ELR (cell line): Measurements from ENCODE around the gene TYMP.
A peak's percentile ranks its signal among the peaks of the same experiment; 100 is the strongest.

Source experiments
- DNase-seq: peaks from one replicate; pipeline ENCODE4 v3.0.0-alpha.2; 2015; ENCODE audit warnings: low read depth

Gene TYMP

DNA sequence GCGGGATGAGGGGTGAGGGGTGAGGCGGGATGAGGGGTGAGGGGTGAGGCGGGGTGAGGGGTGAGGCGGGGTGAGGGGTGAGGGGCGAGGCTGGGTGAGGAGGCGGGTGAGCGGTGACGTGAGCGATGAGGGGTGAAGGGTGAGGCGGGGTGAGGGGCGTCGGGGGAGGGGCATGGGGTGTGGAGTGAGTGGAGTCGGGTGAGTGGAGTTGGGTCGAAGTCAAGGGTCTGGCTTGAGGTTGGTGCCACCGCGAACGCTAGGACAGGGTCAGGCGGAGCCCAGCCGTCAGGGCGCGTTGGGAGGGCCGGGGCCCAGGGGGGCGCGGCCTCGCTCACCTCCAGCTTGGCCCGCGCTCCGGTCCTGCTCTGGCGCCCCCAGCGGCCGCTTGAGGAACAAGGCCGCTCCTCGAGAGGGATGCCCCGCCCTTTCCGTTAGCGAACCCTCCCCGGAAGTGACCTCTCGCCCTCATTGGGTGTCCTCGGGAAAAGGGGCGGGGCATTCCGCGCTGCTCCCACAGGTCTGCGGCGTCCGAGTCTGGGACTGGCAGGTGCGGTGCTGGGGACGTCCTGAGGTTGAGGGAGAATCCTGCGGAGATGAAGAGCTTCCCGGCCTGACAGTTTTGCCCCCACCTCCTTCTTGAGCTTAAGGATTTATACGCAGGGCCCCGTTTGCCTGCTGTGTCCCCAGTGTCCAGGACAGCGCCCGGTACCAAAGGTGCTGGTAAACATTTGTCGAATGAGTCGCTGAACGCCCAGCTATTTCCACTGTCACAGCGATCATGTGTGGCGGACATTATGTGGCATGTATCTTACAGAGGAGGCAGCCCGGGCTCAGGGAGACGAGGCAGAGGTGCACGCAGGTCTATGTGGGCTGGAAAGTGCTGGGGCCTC lies 33.0 kb upstream of the TYMP start, which contains the start of gene SYCE3:
Gene SYCE3 (minus strand): TSS at position 397 of the 890 bp plus-strand sequence. CDS start 6,514 bp downstream, outside the sequence.
- peak; percentile 96 for DNase-seq

DNA sequence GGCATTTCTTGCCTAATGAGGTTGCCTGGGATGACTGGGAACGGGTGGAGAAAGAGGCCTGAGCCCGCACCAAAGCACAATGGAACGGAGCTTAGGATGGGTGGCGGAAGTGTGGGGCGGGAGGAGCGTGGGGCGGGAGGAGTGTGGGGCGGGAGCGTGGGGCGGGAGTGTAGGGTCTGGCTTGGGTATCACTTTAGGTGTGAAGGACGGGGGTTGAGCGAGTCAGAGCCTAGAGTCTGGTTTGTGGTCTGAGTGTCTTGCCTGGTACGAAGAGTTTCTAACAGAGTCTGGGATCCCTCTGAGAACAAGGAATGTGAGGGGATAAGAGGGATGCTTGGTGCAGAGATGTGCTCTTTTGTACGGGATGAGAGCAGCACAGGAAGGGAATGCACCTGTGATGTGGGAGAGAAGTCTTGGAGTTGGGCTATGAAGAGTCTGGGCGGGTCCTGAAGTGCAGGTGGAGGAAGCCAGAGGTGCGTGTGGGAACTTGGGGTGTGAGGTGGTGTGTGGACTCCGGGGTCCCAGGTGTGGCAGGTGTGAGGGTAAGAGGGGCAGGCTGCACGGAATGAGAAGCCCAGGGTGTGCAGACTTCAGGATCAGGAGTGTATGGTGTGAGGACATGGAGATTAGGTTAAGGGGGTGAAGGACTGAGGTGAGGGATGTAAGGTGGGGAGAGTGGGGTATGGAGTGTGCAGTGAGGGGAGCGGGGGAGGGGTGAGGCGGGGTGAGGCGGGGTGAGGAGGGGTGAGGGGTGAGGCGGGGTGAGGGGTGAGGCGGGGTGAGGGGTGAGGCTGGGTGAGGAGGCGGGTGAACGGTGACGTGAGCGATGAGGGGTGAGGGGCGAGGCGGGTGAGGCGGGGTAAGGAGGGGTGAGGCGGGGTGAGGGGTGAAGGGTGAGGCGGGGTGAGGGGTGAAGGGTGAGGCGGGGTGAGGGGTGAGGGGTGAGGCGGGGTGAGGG lies 31.9 kb upstream of the TYMP start:
- no peak for DNase-seq

DNA sequence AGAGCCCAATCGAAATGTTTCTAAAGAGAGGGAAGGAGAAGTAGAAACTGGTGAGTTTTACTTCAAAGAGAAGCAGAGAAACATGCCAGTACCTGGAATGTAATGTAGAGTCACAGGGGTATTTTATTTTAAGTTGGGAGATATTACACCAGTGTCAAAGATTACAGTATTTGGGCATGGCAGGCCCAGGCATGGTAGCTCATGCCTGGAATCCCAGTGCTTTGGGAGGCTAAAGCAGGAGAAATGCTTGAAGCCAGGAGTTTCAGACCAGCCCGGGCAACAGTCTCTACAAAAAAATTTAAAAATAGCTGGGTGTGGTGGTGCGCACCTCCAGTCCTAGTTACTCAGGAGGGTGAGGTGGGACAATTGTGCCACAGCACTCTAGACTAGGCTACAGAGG lies 30.2 kb upstream of the TYMP start:
- DNase-seq: no peak

DNA sequence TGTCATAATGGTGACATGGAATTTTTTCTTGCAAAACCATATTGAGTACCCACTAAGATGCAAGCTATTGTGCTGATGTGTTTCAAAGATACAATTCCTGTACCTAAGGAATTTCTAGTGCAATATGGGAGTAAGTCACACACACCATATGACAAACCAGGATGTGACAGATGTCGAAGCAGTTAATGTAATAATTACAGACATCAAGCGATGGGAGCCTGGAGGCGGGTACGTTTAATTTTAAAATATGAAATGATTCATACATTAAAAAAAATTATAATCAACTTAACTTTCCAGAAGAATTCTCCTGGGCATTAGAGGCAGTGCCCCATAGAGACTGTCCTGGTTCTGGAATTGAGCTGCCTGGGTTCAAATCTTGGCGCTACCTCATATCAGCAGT lies 26.9 kb upstream of the TYMP start:
- no peak for DNase-seq

DNA sequence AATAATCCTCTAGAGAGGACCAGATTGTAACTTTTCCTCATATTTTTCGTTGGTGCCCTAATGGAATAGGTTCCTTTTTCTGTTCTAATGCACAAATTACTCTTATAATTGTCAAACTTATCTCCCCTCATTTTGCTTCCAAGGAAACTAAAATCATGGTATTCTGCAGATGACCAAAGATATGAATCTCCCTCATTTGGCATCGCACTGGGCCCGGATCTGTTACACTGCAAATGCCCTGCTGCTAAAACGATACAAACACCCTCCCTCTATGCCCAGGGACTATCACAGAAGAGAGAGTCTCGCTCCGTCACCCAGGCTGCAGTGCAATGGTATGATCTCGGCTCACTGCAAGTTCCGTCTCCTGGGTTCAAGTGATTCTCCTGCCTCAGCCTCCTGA lies 23.5 kb upstream of the TYMP start:
- DNase-seq: no peak

DNA sequence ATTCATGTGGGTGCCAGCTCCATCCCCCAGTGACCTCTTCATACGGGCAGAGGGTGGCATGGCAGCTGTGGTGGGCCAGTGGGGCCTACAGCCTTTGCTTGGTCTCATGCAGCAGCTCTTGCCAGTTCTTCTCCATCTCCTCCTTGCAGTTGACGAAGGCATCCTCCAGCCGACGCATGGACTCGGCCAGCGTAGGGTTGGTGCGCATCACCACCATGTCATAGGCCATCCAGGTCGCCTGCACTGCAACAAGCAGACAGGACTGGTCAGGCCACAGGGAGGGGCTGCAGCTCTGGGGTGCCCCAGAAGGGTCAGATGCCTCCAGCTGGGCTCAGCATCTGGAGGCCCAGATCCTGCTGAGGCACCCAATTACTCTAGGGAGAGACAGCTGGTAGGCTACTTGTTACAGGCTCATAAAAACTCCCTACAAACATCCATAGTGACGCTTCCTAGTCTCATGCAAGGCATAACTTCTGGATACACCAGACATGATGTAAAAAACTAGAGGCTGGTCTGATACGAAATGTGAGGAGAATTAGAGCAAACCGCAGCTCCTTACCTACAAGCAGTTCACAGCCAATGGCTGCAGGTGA lies 21.4 kb upstream of the TYMP start:
- no peak for DNase-seq

DNA sequence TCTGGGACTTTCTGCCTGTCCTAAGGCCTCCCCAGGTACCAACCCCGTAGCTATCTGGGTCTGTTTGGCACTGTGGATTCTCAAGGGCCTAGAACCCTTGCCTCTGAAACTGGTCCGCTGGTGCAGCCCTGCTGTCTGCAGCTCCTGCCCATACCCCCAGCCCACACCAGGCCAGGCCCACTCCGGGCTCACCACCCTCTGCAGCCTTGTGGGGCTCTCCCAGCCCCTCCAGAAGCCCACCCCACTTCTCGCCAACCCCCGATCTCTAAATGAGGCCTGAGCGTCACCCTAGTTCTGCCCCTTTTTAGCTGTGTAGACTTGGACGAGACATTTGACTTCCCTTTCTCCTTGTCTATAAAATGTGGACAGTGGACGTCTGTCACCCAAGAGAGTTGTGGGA lies 20.6 kb upstream of the TYMP start:
- no peak for DNase-seq

DNA sequence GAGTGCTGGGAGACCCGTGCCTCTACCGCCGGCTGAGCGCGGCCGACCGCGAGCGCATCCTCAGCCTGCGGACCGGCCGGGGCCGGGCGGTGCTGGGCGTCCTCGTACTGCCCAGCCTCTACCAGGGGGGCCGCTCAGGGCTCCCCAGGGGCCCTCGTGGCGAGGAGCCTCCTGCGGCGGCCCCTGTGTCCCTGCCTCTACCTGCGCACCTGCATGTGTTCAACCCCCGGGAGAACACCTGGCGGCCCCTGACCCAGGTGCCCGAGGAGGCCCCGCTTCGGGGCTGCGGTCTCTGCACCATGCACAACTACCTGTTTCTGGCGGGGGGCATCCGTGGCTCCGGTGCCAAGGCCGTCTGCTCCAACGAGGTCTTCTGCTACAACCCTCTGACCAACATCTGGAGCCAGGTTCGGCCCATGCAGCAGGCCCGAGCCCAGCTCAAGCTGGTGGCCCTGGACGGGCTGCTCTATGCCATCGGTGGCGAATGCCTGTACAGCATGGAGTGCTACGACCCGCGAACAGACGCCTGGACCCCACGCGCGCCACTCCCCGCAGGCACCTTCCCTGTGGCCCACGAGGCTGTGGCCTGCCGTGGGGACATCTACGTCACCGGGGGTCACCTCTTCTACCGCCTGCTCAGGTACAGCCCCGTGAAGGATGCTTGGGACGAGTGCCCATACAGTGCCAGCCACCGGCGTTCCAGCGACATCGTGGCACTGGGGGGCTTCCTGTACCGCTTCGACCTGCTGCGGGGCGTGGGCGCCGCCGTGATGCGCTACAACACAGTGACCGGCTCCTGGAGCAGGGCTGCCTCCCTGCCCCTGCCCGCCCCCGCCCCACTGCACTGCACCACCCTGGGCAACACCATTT lies 19.3 kb upstream of the TYMP start:
- no peak for DNase-seq

DNA sequence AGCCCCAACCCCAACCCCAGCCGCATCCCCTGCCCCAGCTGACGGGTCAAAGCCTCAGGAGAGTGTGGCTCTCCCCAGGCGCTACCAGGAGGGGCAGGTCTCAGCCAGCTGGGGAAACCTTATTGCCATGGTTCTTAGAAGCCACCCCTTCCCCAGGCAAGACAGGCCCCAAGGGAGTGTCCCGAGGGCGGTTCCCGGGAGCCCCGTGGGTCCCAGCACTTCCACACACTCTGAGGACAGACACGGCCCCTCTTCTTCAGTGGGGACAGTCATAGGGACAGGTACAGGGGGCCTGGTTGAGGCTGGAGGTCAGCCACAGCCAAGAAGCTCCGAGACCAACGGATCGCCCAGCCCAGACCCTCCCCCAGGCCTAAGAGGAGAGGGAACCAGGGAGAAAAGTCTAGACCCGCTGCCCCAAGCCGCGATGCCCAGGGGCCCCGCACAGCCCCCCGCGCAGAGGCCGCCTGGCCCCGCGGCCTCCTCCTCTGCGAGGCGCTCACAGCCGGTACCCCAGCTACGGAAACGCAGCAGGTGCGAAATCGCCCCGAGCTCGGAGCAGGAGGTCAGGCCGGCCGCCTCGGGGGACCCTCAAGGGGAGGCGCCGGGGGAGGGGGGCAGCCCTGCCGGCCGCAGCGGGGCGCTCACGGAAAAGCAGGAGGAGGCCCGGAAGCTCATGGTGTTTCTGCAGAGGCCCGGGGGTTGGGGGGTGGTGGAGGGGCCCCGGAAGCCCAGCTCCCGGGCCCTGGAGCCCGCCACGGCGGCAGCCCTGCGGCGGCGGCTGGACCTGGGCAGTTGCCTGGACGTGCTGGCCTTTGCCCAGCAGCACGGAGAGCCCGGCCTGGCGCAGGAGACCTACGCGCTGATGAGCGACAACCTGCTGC lies 18.5 kb upstream of the TYMP start:
- DNase-seq: no peak

DNA sequence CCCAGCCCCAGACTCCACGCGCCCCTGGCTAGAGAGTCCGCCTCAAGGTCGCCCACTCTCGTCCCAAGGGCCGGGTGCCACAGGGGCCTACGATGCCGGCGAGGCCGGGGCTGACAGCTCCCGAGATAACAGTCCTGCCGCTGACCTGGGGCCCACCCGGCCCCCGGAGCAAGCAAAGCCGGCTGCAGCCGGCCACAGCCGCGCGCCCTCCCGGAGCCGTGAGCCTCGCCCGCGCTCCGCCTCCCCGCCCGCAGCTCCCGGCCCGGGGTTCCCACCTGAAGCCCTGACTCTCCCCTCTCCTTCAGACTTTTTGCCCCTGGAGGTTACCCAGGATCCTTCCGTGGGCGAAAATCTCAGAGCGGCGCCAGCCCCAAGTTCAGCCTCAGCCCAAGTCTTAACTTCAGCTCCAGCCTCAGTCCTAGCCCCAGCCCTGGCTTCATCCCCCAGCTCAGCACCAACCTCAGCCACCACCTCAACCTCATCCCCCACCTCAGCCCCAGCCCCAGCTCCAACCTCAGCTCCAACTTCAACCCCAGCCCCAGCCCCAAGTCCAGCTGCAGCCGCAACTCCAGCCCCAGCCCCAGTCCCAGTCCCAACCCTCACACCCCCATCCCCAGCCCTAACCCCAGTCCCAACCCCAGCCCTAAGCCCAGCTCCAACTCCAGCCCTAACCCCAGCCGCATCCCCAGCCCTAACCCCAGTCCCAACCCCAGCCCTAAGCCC lies 17.6 kb upstream of the TYMP start:
- DNase-seq: no peak

DNA sequence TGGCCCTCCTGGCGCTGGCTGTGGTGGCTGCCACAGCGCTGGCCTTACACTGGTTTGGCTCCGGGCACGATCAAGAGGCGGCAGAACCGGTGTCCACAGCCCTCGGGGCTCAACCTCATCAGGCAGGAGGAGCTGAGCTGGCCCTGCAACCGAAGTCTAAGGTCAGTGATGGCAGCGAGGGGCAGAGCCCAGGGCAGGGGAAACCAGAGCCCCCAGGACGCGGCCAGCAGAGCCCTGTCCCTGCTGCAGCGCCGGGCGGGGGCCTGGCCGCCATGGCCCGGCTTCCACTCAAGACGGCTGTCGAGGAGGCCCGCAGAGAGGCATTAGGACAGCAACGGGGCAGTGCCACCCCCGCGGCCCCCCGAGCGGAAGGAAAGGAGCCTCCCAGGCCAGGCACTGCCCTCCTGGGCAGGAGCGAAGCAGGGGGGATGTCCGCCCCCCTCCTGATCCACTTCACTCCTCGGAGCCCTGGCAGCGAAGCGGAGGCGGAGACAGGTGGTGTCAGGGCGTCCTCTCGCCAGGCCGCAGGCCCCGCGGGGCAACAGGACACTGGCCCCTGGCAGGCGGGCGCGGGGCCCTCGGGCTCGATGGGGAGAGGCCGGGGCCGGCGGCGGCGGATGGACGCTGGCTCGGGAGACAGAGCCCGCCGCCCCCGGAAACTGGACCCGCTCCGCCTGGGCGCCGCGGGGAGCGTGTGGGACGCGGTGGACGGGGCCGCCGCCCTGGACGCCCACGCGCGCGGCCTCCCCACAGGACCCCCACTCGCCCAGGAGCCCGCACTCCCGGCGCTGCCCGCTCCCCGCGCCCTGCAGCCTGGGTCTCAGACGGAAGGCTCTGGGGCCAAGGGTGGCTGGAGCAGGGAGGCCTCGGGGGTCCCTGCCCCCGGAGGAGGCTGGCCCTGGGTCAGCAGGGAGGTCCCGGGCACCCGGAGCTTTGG lies 16.8 kb upstream of the TYMP start:
- DNase-seq: no peak

DNA sequence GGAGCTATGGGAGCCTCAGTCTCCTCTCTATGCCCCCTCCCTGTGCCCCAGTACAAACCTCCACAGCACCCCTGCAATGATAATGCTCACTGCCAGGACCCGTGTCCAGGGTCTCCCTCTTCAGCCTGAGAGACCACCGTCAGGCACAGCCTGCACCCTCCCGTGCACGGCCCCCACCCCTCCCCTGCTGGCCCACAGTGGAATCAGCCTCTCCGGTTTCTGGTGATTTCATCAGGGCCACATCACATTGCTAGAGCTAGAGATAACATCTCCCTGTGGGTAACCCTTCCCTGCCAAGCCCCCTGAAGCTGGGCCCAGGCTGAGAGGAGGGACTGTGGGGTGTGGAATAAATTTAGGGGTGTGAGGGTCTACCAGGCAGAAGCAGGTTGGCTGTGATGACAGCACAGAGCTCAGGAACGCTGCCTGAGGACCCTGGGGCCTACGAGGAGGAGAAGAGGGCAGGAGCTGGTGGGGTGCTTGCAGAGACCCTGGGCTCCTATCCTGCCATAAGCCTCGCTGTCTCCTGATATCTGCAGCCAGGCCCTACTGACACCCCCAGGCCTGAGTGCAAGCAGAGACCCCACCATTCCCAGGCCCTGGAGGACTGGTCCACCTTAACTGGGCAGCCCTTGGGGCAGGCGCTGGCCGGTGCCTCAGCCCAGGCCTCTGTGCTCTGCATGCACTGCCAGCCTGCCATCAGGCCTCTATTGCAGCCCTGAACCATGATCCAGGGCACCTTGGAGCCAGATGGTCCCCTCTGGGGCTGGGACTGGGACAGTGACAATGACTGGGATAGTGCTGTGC lies 15.9 kb upstream of the TYMP start, which contains the start of gene KLHDC7B:
Gene KLHDC7B (plus strand): TSS at position 378 of the 804 bp plus-strand sequence. CDS start 345 bp downstream, at position 723.
- DNase-seq: no peak

DNA sequence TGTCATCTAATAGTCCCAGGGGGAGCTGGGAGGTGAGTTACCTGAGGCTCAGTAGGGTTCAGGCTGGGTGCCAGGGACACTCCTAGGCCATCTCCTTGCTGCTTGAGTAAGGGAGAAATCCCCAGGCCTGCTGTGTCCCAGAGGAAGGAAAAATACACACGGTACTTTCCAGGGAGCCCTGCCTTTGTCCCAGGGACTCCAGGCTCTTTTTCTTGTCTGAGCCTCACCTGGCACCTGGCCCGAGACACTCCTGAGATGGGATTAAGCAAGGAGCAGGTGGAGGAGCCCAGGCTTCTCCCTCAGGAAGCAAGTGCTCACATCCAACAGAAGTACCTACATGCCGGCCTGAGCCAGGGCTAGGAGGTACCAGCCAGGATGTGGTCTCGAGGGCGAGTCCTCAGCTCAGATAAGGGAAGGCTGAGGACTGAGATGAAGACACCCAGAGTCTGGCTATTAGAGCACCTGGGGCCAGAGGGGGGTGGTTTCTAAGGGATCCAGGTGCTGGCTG lies 15.0 kb upstream of the TYMP start:
- DNase-seq: no peak

DNA sequence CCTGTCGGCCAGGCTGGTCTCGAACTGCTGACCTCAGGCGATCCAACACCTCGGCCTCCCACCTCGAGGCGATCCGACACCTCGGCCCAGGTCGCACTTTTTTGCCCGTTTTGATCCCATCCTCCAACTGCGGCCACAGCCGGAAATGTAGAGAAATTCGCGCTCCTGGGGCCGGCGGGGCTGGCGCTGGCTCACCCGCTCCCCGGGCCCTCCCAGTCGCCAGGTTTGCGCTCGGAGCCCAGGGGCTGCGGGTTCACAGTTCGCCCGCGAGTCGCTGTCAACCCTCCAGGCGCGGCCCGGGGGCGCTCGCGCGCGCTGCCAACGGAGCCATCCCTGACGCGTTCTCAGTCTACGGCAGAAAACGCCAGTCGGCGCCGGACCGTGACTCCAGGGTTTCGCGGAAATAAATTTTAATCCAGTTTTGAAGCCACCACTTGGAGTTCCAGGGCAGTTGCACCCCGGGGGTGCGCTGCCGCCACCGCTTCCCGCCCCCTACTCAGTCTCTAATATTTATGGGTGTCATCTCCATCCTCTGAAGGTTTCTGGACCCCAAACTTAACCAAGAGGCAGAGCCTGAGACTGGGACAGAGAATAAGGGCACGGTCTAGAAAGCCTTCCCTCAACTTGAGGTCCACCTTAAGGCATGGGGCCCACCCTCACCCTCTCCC lies 14.4 kb upstream of the TYMP start:
- DNase-seq: peak; percentile 80

DNA sequence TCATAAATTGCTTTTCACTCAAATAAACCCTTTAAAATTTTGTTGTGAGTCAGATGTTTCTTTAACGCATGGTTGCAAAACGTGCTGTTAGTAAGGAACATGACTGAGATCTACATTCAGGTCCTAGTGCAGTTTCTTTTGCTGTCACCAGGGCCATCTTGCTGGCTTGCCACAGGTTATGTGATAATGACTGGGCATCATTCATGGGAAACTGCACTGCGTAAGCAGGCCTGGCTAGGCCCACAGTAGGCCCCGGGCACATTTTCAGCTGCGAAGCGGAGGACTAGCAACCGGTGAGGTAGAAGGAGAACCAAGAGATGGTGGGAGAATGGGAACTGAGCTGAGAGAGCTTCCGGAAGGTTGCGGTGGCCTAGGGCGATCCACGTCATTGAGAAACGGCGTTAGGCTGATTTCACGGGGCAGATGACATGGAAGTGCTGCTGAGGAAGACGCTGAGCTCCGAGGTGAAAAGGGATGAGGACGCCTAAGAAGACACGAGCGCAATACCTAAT lies 12.7 kb upstream of the TYMP start:
- DNase-seq: peak; percentile 44

DNA sequence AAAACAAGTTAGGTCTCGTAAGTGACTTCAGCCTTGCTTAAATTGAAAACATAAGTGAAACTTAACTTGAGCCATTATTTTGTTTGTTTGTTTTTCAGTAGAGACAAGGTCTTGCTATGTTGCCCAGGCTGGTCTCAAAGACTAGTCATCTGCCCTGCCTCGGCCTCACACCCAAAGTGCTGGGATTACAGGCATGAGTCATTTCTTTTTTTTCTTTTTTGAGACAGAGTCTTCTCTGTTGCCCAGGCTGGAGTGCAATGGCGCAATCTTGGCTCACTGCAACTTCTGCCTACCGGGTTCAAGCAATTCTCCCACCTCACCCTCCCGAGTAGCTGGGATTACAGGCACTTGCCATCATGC lies 11.8 kb upstream of the TYMP start:
- peak; percentile 89 for DNase-seq

DNA sequence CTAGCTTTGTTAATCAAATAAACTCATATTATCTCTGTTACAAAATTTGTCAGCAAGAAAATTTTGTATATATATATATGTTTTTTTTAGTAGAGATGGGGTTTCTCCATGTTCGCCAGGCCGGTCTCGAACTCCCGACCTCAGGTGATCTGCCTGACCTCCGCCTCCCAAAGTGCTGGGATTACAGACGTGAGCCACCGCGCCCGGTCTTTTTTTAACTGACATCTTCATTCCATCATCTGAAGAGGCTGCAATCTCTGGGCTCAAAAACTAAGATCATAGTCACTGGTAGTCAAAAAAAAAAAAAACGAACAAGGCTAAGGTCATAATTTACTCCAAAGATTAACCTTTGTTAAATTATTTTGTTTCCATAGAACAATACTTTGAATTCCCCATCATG lies 10.6 kb upstream of the TYMP start:
- no peak for DNase-seq
